ENCODE data around the gene PAMR1. TPM values are rescaled to one million over a fixed set of nuclear protein-coding genes. Genes with fewer than 3 reads are reported as not detected.
A peak's percentile ranks its signal among the peaks of the same experiment; 100 is the strongest.

The PAMR1 gene
- total and polyA plus RNA-seq, 2 of the 8 experiments (the other 6 are each of a cell fraction or from before 2014, with no cell fraction given), result 3.0 to 6.9 TPM

DNA sequence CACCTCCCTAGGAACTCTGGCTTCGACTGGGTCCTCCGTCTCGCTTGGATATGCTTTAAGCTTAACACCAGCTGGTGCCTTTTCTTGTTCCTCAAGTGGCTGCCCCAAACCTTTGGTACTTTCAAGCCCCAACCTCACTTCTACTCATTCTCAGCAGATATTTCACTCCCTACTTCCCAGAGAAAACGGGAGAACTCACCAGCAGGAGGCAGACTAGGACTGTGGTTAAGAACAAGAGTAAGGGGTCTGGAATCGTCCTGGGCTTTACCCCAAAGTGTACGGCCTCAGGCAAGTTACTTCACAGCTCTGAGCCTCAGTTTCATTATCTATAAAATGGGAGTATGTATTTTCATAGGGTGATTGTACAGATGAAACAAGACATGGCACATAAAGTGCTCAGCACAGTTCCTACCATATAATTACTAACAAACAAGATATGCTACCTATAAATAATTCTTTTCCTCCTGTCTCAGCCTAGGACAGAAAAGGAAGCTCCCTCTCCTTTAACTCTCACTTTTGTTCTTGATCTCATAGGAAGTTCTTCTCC is 37.8 kb downstream of the PAMR1 start (continued):
- TF ChIP-seq, protein P1, sequence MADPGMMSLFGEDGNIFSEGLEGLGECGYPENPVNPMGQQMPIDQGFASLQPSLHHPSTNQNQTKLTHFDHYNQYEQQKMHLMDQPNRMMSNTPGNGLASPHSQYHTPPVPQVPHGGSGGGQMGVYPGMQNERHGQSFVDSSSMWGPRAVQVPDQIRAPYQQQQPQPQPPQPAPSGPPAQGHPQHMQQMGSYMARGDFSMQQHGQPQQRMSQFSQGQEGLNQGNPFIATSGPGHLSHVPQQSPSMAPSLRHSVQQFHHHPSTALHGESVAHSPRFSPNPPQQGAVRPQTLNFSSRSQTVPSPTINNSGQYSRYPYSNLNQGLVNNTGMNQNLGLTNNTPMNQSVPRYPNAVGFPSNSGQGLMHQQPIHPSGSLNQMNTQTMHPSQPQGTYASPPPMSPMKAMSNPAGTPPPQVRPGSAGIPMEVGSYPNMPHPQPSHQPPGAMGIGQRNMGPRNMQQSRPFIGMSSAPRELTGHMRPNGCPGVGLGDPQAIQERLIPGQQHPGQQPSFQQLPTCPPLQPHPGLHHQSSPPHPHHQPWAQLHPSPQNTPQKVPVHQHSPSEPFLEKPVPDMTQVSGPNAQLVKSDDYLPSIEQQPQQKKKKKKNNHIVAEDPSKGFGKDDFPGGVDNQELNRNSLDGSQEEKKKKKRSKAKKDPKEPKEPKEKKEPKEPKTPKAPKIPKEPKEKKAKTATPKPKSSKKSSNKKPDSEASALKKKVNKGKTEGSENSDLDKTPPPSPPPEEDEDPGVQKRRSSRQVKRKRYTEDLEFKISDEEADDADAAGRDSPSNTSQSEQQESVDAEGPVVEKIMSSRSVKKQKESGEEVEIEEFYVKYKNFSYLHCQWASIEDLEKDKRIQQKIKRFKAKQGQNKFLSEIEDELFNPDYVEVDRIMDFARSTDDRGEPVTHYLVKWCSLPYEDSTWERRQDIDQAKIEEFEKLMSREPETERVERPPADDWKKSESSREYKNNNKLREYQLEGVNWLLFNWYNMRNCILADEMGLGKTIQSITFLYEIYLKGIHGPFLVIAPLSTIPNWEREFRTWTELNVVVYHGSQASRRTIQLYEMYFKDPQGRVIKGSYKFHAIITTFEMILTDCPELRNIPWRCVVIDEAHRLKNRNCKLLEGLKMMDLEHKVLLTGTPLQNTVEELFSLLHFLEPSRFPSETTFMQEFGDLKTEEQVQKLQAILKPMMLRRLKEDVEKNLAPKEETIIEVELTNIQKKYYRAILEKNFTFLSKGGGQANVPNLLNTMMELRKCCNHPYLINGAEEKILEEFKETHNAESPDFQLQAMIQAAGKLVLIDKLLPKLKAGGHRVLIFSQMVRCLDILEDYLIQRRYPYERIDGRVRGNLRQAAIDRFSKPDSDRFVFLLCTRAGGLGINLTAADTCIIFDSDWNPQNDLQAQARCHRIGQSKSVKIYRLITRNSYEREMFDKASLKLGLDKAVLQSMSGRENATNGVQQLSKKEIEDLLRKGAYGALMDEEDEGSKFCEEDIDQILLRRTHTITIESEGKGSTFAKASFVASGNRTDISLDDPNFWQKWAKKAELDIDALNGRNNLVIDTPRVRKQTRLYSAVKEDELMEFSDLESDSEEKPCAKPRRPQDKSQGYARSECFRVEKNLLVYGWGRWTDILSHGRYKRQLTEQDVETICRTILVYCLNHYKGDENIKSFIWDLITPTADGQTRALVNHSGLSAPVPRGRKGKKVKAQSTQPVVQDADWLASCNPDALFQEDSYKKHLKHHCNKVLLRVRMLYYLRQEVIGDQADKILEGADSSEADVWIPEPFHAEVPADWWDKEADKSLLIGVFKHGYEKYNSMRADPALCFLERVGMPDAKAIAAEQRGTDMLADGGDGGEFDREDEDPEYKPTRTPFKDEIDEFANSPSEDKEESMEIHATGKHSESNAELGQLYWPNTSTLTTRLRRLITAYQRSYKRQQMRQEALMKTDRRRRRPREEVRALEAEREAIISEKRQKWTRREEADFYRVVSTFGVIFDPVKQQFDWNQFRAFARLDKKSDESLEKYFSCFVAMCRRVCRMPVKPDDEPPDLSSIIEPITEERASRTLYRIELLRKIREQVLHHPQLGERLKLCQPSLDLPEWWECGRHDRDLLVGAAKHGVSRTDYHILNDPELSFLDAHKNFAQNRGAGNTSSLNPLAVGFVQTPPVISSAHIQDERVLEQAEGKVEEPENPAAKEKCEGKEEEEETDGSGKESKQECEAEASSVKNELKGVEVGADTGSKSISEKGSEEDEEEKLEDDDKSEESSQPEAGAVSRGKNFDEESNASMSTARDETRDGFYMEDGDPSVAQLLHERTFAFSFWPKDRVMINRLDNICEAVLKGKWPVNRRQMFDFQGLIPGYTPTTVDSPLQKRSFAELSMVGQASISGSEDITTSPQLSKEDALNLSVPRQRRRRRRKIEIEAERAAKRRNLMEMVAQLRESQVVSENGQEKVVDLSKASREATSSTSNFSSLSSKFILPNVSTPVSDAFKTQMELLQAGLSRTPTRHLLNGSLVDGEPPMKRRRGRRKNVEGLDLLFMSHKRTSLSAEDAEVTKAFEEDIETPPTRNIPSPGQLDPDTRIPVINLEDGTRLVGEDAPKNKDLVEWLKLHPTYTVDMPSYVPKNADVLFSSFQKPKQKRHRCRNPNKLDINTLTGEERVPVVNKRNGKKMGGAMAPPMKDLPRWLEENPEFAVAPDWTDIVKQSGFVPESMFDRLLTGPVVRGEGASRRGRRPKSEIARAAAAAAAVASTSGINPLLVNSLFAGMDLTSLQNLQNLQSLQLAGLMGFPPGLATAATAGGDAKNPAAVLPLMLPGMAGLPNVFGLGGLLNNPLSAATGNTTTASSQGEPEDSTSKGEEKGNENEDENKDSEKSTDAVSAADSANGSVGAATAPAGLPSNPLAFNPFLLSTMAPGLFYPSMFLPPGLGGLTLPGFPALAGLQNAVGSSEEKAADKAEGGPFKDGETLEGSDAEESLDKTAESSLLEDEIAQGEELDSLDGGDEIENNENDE (IDR thresholded peaks at IDR 0.05; ENCODE audit: insufficient replicate concordance, low read length), result no peak
- no peak for TF ChIP-seq SP2 (IDR thresholded peaks at IDR 0.05; ENCODE audit: low read length)
- TF ChIP-seq CEBPB (IDR thresholded peaks at IDR 0.05; ENCODE audit: low read depth, low read length), result no peak
- TF ChIP-seq SAP30 (IDR thresholded peaks at IDR 0.05; ENCODE audit: insufficient read depth, insufficient replicate concordance, low read length), result no peak
- no peak for TF ChIP-seq JUN (IDR thresholded peaks at IDR 0.05; ENCODE audit: low read depth, low read length)
- no peak for TF ChIP-seq CBX8 (IDR thresholded peaks at IDR 0.05; ENCODE audit: borderline replicate concordance, low read depth, low read length)
- TF ChIP-seq NANOG (IDR thresholded peaks at IDR 0.05; ENCODE audit: insufficient read depth, low read depth, low read length, poor library complexity, severe bottlenecking), result no peak
- TF ChIP-seq, protein P2, sequence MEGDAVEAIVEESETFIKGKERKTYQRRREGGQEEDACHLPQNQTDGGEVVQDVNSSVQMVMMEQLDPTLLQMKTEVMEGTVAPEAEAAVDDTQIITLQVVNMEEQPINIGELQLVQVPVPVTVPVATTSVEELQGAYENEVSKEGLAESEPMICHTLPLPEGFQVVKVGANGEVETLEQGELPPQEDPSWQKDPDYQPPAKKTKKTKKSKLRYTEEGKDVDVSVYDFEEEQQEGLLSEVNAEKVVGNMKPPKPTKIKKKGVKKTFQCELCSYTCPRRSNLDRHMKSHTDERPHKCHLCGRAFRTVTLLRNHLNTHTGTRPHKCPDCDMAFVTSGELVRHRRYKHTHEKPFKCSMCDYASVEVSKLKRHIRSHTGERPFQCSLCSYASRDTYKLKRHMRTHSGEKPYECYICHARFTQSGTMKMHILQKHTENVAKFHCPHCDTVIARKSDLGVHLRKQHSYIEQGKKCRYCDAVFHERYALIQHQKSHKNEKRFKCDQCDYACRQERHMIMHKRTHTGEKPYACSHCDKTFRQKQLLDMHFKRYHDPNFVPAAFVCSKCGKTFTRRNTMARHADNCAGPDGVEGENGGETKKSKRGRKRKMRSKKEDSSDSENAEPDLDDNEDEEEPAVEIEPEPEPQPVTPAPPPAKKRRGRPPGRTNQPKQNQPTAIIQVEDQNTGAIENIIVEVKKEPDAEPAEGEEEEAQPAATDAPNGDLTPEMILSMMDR (IDR thresholded peaks at IDR 0.05; ENCODE audit: control extremely low read depth in 1 of 3, insufficient read depth in 1 of 3, low read depth in 1 of 3, low read length in 3 of 3), result peak; percentile 34 to 83 (median 78)

Measured in H1 (cell line).